NB4 (cell line): Measurements from ENCODE around the gene CNPY3.
A peak's percentile ranks its signal among the peaks of the same experiment; 100 is the strongest.

Experiments
- DNase-seq: peaks from one replicate; pipeline ENCODE4 v3.0.0; 2010; ENCODE audit warnings: low read depth
- H3K4me3 ChIP-seq: one replicate; pipeline ENCODE4 v1.5.1; 2011; ENCODE audit warnings: mild to moderate bottlenecking, low read depth, low read length, moderate library complexity
- MYC ChIP-seq: IDR thresholded peaks from 2 replicates; pipeline ENCODE4 v1.6.1; 2011; ENCODE audit warnings: low read depth, low read length
- POLR2A ChIP-seq: IDR thresholded peaks from 2 replicates; pipeline ENCODE4 v1.6.1; 2011; ENCODE audit warnings: mild to moderate bottlenecking; ENCODE audit not compliant: insufficient read length; ENCODE audit errors: extremely low read depth
- TF ChIP-seq, protein P1 (sequence below): IDR thresholded peaks from 2 replicates; pipeline ENCODE4 v1.6.1; 2011; ENCODE audit warnings: low read depth, low read length
- TF ChIP-seq, protein P2 (sequence below): IDR thresholded peaks from one replicate; pipeline ENCODE4 v1.5.1; 2012; ENCODE audit warnings: low read depth, low read length

The CNPY3 gene

DNA sequence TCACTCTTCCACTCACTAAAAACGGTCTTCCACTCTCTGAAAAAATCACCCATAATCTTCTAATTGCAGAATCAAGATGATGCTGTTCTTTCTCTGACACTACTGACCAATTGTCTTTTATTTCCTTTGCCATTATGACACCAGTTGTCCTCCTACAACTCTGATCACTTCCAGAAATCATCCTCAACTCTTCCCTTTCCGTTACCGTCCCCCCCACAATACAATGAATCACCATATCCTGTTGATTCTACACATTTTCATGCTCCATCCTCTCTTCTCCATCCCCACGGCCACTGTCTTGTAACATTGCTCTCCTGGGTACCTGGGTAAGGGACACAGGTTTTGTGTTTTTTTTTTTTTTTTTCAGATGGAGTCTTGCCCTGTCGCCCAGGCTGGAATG lies 52.6 kb downstream of the CNPY3 start:
- H3K4me3 ChIP-seq: no peak overlapping the region
- no peak for DNase-seq
- no peak for TF ChIP-seq POLR2A
- TF ChIP-seq, protein P1, sequence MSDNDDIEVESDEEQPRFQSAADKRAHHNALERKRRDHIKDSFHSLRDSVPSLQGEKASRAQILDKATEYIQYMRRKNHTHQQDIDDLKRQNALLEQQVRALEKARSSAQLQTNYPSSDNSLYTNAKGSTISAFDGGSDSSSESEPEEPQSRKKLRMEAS: no peak
- TF ChIP-seq MYC: no peak
- TF ChIP-seq, protein P2, sequence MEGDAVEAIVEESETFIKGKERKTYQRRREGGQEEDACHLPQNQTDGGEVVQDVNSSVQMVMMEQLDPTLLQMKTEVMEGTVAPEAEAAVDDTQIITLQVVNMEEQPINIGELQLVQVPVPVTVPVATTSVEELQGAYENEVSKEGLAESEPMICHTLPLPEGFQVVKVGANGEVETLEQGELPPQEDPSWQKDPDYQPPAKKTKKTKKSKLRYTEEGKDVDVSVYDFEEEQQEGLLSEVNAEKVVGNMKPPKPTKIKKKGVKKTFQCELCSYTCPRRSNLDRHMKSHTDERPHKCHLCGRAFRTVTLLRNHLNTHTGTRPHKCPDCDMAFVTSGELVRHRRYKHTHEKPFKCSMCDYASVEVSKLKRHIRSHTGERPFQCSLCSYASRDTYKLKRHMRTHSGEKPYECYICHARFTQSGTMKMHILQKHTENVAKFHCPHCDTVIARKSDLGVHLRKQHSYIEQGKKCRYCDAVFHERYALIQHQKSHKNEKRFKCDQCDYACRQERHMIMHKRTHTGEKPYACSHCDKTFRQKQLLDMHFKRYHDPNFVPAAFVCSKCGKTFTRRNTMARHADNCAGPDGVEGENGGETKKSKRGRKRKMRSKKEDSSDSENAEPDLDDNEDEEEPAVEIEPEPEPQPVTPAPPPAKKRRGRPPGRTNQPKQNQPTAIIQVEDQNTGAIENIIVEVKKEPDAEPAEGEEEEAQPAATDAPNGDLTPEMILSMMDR: no peak

DNA sequence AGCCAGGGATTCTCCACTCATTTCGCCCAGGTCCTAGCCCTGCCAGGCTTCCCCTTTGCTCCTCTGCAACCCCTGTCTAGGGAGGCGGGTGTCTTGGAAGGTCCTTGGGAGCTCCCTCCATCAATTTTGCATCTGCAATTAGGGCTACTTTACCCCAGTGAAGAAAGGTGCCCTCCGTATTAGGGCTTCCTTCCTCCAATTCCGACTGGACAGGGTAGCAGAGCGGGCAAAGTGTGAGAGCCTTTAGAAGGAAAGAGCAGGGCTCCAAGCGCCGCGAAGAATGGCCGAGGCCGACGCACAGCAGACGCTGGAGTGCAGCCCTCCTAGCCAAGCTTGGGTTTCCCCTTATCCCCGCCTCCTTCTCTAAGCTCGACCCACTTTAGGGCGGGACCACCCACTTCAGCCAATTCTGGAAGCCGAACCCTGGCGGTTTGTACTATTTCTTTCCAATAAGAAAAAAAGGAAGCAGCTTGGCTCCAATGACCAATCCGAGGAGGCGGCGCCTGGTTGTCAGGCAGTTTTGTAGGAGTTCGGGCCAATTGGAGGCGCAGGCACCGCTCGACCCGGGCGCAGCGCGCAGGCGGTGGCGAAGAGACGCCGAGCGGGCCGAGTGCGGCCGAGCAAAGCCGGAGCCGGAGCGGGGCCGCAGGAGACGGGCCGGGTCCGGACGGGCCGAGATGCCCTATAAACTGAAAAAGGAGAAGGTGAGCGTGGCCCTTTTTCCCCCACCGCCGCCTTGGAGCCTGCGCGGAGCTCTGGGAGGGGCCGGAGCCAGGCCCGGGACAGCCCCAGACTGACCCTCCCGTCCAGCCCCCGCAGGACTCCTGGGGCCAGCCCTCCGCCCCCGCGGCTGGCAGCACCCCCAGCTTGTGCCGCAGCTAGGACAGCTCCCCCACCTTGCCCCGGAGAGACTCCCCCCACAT lies 55.0 kb downstream of the CNPY3 start, which contains the start of gene PPP2R5D:
Gene PPP2R5D, plus strand, starts transcription at position 570 of the 923 bp plus-strand sequence. Its CDS starts 108 bp downstream, at position 678.
- TF ChIP-seq MYC (peak; percentile 20; the same call in 1 of the 2 replicates), POLR2A (peak; percentile 93)
- TF ChIP-seq, protein P2: no peak

DNA sequence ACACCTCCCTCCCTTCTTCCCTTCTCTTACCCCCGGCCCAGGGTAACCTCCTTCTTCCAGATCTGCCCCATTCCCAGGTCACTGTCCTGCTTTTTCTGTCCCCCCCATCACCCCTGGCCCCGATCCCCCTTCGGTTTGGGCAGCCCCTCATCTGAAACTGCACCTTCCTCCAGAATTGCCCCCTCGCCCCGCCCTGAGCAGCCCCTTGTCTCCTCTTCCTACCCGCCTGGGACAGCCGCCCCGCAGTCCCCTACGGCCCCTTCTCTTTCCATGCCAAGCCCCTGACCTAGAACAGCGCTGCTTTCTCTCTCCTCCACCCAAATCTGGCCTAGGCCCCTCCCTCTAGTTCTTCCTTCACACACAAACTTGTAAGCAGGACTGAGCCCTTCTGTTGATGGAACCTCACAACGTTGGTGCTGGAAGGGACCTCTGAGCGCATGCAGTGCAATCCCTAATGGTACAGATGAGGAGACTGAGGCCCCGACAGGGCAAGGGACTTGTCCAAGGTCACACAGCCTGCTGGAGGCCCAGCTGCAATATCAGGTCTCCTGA lies 55.7 kb downstream of the CNPY3 start:
- H3K4me3 ChIP-seq: peak overlapping the region; percentile 61
- TF ChIP-seq, protein P1: no peak
- TF ChIP-seq, protein P2: no peak
- no peak for TF ChIP-seq MYC
- no peak for TF ChIP-seq POLR2A
- peak; percentile 52 for DNase-seq

More for the DNA sequence above, 55.0 kb downstream of the CNPY3 start, which contains the start of gene PPP2R5D:
- peak; percentile 99 for DNase-seq
- H3K4me3 ChIP-seq: peak within 1 kb of the TSS; percentile 72

DNA sequence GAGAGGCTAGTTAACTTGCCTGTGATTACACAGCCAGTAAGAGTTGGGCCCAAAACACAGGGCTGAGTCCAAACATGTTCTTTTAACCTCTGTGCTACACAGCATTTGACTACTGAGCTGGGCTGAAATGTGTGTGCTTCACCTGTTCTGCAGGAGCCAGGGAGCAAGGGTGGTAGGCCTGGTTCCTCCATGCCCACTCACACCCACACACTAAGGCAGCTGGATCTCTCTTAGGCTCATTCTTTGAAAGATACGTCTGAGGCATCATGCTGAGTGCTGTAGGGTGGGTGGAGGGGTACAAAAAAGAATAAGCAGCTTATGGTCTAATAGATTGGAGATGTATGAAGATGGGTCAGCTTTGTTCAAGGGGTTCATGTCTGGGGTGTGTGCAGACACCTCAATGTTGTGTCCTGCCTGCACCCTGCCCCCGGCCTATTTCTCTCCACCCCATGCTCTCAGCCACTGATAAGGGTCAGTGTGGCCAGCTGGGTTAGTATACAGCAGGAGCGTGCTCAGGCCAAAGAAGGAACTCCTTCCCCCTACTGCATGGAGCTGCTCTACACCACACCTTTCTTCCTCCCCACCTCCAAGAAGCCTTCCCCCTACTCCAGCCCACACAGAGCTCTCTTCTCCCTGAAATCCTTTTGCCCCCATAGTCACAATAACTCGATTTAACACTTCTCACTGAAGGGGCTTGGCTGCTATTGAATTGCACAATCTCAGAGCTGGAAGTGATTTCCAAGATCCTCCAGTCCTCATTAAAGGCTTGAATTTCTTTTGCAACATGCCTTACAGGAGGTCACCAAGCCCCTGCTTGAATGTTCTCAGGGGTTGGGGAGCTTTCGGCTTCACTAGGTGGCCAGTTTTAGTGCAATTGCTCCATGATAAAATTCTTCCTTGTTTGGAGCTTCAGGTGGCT lies 58.5 kb downstream of the CNPY3 start:
- H3K4me3 ChIP-seq: no peak overlapping the region
- DNase-seq: no peak
- TF ChIP-seq, protein P2: no peak
- no peak for TF ChIP-seq POLR2A
- TF ChIP-seq, protein P1: no peak
- no peak for TF ChIP-seq MYC

DNA sequence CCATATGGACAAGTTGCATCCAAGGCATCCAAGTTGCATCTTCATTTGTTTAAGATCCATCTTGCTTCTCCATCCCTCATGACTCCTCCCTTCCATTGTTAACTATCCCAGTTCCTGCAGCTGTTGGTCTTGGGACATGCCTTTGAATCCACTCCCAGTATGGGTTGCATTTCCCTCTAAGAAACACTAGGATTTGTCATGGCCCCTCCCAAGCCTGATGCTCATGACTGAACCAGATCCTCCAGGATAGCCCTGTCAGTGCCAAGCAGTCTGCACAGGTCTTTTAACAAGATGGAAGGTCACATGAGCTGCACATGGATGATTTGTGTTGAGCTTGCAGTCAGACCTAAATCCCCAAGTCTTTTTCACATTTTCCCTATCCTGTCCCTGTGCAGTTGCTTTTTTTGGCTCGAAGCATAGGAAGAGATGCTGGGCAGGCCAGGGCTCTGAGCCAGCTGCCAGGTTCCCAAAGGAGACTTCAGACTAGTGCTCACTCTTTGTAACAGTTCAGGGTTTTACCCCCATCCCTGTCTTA lies 59.3 kb downstream of the CNPY3 start:
- DNase-seq: no peak
- TF ChIP-seq POLR2A: no peak
- TF ChIP-seq MYC: no peak
- TF ChIP-seq, protein P2: no peak
- TF ChIP-seq, protein P1: no peak
- no peak overlapping the region for H3K4me3 ChIP-seq
